DND-41 (cell line): Measurements from ENCODE around the gene DNAJA1.

ENCODE experiments used
- ATAC-seq: fragments of 200-7000 bp; cut with Tn5 transposase; 3 replicates; pipeline ENCODE4 v1.9.1; 2021; ENCODE audit warnings: low read depth; ENCODE audit not compliant: insufficient read depth
- DNase-seq: peaks from one replicate; pipeline ENCODE4 v3.0.0-alpha.2; 2020
- H2AFZ ChIP-seq: 2 replicates; pipeline ENCODE4 v1.6.0; 2012; ENCODE audit warnings: low read depth, low read length
- H3K27ac ChIP-seq: 2 replicates; pipeline ENCODE4 v1.5.1; 2012; ENCODE audit warnings: low read length, inconsistent platforms
- H3K27me3 ChIP-seq: fragments of 200-600 bp; sonication (generic); 2 replicates; pipeline ENCODE4 v1.6.0; 2012; ENCODE audit warnings: low read length, mild to moderate bottlenecking, inconsistent platforms; ENCODE audit not compliant: insufficient read depth, poor library complexity
- H3K36me3 ChIP-seq: 2 replicates; pipeline ENCODE4 v1.5.1; 2012; ENCODE audit warnings: low read length, inconsistent platforms; ENCODE audit not compliant: insufficient read depth
- H3K4me1 ChIP-seq: 2 replicates; pipeline ENCODE4 v1.5.1; 2012; ENCODE audit warnings: mild to moderate bottlenecking, low read length; ENCODE audit not compliant: insufficient read depth
- H3K4me2 ChIP-seq: 2 replicates; pipeline ENCODE4 v1.6.0; 2012; ENCODE audit warnings: mild to moderate bottlenecking, moderate library complexity, low read length, inconsistent platforms; ENCODE audit not compliant: insufficient read depth
- H3K4me3 ChIP-seq, 2 experiments: fragments of 200-600 bp in 1 of 2; shearing (Covaris generic) in 1 of 2; 2 replicates each; pipeline ENCODE4 v1.5.1; 2012 to 2016; ENCODE audit warnings: inconsistent platforms in 2 of 2, low read length in 2 of 2, mild to moderate bottlenecking in 2 of 2, low read depth in 1 of 2, moderate library complexity in 1 of 2
- H3K79me2 ChIP-seq: 2 replicates; pipeline ENCODE4 v1.6.0; 2012; ENCODE audit warnings: low read length, inconsistent platforms; ENCODE audit not compliant: insufficient read depth
- H3K9ac ChIP-seq: 2 replicates; pipeline ENCODE4 v1.6.0; 2012; ENCODE audit warnings: low read depth, mild to moderate bottlenecking, inconsistent platforms, low read length, moderate library complexity
- H3K9me3 ChIP-seq: 2 replicates; pipeline ENCODE4 v1.5.1; 2012; ENCODE audit warnings: low read length, moderate library complexity, mild to moderate bottlenecking, inconsistent platforms; ENCODE audit not compliant: insufficient read depth, severe bottlenecking
- H4K20me1 ChIP-seq: 2 replicates; pipeline ENCODE4 v1.6.0; 2012; ENCODE audit warnings: low read length; ENCODE audit not compliant: insufficient read depth
- CTCF ChIP-seq: IDR thresholded peaks from 2 replicates; pipeline ENCODE4 v1.5.1; 2012; ENCODE audit warnings: borderline replicate concordance, low read length, moderate library complexity, mild to moderate bottlenecking; ENCODE audit not compliant: poor library complexity, severe bottlenecking; ENCODE audit errors: extremely low read depth
- EZH2 ChIP-seq: IDR thresholded peaks from 3 replicates; pipeline ENCODE4 v1.6.1; 2012; ENCODE audit warnings: borderline replicate concordance, low read depth, mild to moderate bottlenecking, moderate library complexity, low read length, inconsistent platforms; ENCODE audit not compliant: severe bottlenecking

DNAJA1 gene

GRCh38 chr9:33019797-33020196 lies 5.3 kb upstream of the DNAJA1 start:
- Histone ChIP-seq H3K27me3 (no peaks in the 10 kb centered on the region), H3K79me2 (peaks cover 52% of the 10 kb centered on the region), H2AFZ (no peak overlapping the region), H3K4me3 (no peak overlapping the region), H3K9me3 (no peaks in the 10 kb centered on the region), H3K27ac (no peak overlapping the region), H3K9ac (no peak overlapping the region), H3K4me1 (peaks cover 23% of the 10 kb centered on the region), H4K20me1 (no peaks in the 10 kb centered on the region), H3K36me3 (peaks cover 12% of the 10 kb centered on the region; the same call in 1 of the 2 replicates), H3K4me2 (no peak overlapping the region)
- ATAC-seq (no peak), DNase-seq (no peak)
- no peak for TF ChIP-seq EZH2
- no peak for TF ChIP-seq CTCF

DNA sequence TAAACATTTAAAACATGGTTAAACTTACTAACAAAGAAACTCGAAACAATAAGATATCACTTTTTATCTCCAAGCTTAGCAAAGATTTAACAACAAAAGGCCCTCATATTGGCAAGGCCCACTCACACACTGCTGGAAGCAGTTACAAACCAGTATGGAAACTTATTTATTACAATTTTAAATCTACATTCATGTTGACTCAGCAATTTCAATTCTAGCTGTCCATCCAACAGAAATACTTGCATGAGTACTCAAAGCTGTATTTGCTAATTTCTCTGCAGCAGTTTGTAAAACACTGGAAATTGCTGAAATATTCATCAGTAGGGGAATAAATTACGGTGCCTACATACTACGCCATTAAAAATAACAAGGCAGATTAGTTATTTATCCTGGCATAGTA lies 2.8 kb upstream of the DNAJA1 start:
- H2AFZ ChIP-seq: no peak overlapping the region
- H4K20me1 ChIP-seq: peaks cover 17% of the 10 kb centered on the region
- no peak for ATAC-seq
- peak overlapping the region; percentile 83; the same call in 1 of the 2 replicates for H3K4me2 ChIP-seq
- H3K9me3 ChIP-seq: no peaks in the 10 kb centered on the region
- peaks cover 32% of the 10 kb centered on the region for H3K36me3 ChIP-seq
- no peak overlapping the region for H3K4me3 ChIP-seq
- peaks cover 38% of the 10 kb centered on the region for H3K4me1 ChIP-seq
- TF ChIP-seq CTCF: no peak
- no peak for TF ChIP-seq EZH2
- DNase-seq: no peak
- H3K27ac ChIP-seq: no peak overlapping the region
- peaks cover 76% of the 10 kb centered on the region for H3K79me2 ChIP-seq
- no peak overlapping the region for H3K9ac ChIP-seq
- no peaks in the 10 kb centered on the region for H3K27me3 ChIP-seq

- H2AFZ ChIP-seq: no peak overlapping the region
- peak overlapping the region; percentile 83; the same call in 1 of the 2 replicates for H3K4me2 ChIP-seq
- peaks cover 21% of the 10 kb centered on the region for H4K20me1 ChIP-seq
- no peak overlapping the region for H3K4me3 ChIP-seq
- H3K4me1 ChIP-seq: peaks cover 42% of the 10 kb centered on the region
- no peak for ATAC-seq
- no peak overlapping the region for H3K27ac ChIP-seq
- TF ChIP-seq EZH2: no peak
- TF ChIP-seq CTCF: no peak
- no peak overlapping the region for H3K9ac ChIP-seq
- H3K79me2 ChIP-seq: peaks cover 78% of the 10 kb centered on the region
- DNase-seq: no peak
- peaks cover 36% of the 10 kb centered on the region for H3K36me3 ChIP-seq
- H3K9me3 ChIP-seq: no peaks in the 10 kb centered on the region
- no peaks in the 10 kb centered on the region for H3K27me3 ChIP-seq
These were observed 2.3 kb upstream of the DNAJA1 start for GRCh38 chr9:33022755-33023154.

DNA sequence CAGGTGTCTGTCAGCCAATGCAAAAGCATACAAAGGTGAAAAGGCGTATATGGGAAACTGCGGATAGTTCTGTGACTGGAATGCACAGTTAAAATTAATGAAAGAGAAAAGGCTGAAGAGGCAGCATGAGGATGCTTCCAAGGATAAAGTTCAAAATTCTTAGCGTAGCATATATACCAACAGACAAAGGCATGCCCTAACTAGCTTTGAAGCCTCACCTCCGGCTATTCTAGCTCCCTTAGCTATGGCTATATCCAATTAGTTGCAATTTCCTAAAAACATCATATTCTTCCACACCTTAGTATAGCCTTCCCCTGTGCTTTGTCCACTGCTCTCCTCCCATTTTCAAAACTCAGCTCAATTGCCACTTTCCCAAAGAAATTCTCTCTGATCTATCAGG lies 1.4 kb upstream of the DNAJA1 start:
- no peak for TF ChIP-seq EZH2
- TF ChIP-seq CTCF: no peak
- H3K9me3 ChIP-seq: no peaks in the 10 kb centered on the region
- H3K4me3 ChIP-seq: peak overlapping the region in 1 of 2 experiments; percentile 82; a peak in 3 of 4 replicates
- no peak overlapping the region for H3K27ac ChIP-seq
- peak overlapping the region; percentile 83 for H3K4me2 ChIP-seq
- H3K36me3 ChIP-seq: peaks cover 45% of the 10 kb centered on the region
- H2AFZ ChIP-seq: no peak overlapping the region
- DNase-seq: no peak
- H3K4me1 ChIP-seq: peaks cover 51% of the 10 kb centered on the region
- ATAC-seq: no peak
- H3K79me2 ChIP-seq: peaks cover 88% of the 10 kb centered on the region
- H4K20me1 ChIP-seq: peaks cover 30% of the 10 kb centered on the region
- no peaks in the 10 kb centered on the region for H3K27me3 ChIP-seq
- peak overlapping the region; percentile 94 for H3K9ac ChIP-seq
